Left lobe of liver (tissue), 2 donors: ENCODE results near the gene GPC2. TPM values are rescaled to one million over a fixed set of nuclear protein-coding genes. Genes with fewer than 3 reads are reported as not detected.
A peak's percentile ranks its signal among the peaks of the same experiment; 100 is the strongest.

Experiments used
- ATAC-seq: fragments of 200-7000 bp; cut with Tn5 transposase; one replicate; pipeline ENCODE4 v1.9.1; 2020; ENCODE audit warnings: mild to moderate bottlenecking, moderate library complexity
- DNase-seq: peaks from one replicate; pipeline ENCODE4 v3.0.0-alpha.2; 2020; ENCODE audit warnings: low spot score
- total RNA-seq: library from RNA; stranded (reverse); gene quantifications from one replicate; pipeline ENCODE4 v1.2.1, GENCODE V29; 2021
- donor health status: DM: no; HTN: no; CAD: no; lungs with moderate emphysema.
- donor health status: DM: no; HTN: yes; CAD: no.

GPC2 gene
- total RNA-seq, 1 donor from 2014 or later, result 0.18 TPM

DNA sequence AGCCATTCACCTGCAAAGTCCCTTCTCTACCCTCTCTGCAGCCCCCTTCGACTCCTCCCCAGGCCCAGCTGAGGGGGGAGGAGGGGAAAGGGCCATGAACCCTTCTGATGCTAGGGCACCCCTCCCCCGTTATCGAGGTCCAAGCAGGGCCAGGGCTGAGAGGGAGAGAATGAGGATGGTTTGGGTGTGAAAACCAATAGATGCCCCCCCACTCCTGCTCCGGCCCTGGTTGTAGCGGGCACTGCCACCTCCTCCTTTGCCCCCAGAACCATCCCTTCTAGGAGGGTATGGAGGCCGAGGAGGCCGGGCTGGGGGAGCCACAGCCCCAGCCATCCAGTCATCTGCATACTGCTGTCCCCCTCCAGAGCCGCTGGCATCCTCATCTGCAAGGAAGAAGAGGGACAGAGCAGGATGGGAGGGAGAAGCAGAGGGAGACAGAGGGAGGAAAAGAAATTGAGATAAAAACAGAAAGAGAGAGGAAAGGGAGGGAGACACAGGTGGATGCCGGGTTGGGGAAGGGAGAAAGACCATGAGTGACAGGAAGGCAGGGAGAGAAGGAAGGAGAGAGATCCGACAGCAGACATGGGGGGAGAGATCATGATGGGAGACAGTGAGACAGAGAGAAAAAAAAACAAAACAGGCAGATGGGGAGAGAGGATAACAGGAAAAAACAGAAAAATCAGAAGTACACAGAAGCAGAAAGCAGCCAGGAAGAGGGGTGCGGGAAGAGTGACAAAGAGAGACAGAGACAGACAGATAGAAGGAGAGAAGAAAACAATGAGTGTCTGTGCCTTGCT, 6.9 kb downstream of the GPC2 start:
- no peak for DNase-seq
- no peak for ATAC-seq

DNA sequence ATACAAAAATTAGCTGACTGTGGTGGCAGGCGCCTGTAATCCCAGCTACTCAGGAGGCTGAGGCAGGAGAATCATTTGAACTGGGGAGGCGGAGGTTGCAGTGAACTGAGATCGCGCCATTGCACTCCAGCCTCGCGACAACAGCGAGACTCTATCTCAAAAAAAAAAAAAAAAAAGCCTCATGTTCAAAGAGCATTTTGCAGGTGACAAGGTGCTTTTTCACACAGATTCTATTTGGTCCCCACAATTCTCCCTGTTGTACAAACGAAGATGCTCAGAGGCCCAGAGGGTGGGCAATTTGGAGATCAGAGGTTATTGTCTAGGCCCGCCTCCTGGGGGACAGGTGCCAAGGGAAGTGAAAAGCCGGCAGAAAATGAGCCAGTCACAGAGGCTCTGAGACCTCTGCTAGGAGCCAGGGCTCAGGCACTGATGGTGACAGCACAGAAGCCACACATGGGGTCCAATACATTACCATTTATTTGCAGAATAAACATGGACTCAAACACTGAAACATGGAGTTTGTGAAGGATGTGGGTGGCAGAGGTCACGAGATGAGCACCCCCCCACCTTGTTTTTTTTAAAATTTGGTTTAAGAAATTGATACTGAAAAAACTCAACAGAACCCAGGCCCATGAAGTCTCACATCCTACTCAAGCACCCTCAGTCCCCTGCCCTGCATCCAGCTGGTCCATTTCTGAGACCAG, 7.9 kb downstream of the GPC2 start:
- DNase-seq, result no peak

DNA sequence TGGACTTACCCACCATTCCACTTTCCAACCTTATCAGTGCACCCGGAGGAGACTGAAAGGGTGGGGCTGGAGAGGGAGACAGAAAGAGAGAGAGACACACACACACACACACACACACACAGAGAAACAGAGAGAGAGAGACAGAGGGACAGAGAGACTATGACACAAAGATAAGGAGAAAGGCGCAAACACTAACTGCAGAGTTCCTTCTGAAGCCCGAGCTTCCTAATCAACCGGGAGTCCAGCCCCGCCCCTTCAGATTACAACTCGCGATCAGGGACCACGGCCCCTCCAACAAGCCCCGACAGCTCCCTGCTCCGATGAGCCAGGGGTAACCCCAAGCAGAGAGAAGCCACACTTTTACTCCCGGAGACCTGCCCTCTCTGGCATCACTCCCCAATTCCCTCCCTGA, 9.3 kb downstream of the GPC2 start:
- DNase-seq (no peak), ATAC-seq (peak; percentile 11)

More for the DNA sequence above, 7.9 kb downstream of the GPC2 start:
- ATAC-seq, result no peak

DNA sequence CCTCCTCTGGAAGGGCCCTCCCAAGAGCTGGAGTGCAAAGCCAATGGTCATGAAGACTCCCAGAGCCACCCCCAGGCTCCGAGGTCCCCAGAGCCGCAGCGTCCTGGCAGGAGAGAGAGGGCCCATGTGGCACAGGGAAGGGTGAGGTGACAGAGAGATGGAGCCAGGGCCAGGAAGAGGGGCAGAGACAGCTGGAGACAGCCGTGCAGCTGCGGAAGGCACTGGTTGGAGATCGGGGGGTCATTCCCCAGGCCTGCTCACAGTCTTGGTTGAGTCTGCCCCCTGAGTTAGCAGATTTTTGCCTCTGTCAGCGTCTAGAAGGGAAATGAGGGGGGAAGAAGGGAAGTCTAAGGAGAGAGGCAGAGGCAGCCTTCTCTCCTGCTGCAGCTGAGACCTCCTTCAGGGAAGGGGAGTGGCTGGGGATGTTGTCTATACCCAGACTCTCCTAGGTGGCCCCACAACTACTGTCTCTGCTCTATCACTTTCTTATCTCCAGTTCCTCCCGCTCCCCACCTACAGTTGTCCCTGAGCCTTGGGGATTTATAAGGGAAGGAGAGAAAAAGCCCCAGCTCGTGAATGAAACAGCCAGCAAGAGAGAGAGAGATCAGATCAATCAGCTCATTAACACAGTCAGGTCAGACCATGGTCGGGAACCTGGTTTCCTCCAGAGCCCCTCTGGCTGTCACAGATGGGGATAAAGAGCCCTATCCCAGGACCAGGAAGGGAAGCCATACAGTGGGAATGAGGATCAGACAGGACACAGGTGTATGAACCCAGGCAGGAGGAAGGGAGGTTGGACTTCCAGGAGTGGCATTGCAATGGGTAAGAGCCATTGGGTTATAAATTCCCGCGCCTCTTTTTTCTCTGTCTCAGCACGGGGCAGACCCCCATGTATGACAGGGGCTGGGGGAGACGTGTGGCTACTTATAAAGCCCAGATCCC, 9.9 kb downstream of the GPC2 start:
- DNase-seq (no peak), ATAC-seq (no peak)

DNA sequence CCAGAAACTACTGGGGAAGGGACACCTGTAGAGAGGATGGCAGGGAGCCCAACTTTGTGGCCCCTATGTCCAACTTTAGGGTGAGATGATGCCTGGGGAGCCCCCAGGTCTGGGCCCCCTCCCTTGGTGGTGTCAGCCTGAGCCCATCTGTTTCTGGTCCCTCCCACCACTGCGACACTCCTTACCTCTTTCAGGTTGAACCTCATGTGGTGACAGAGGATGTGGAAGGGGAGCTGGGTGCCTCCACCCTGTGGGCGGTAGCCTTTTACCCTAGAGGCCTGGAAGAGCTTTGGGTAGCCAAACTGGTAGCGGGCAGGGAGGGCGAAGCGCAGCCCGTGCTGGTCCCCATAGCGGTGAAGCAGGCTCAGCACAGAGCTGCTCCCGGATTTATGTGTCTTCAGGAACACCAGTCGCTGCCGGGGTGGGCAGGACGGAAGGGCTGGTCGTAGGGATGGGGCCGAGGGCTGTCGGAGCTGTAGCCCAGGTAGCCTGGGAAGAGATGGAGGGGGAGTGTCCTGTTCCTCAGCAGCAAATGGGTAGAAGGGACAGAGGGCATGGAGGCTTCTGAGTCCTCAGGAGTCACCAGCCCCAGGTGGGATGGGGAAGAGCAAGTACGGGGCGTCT, 10.8 kb downstream of the GPC2 start:
- ATAC-seq, result no peak
- no peak for DNase-seq

DNA sequence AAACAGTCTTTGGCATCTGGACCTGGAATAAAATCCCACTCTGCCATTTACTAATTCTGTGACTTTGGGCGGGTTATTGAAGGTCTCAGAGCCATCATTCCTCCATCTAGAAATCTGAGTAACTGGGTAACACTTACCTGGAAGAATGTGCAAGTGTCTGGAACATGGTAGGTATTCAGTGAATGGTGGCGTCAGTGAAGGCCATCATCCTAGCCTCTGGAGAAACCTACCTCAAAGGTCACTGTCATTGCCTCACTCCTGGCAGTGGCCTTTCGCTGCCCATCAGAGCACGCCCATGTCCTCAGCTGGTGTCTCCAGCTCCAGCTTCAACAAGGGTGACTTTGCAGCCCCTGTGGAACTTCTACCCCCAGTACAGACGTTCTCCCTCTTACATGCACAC, 13.3 kb downstream of the GPC2 start:
- ATAC-seq (peak; percentile 19), DNase-seq (no peak)

DNA sequence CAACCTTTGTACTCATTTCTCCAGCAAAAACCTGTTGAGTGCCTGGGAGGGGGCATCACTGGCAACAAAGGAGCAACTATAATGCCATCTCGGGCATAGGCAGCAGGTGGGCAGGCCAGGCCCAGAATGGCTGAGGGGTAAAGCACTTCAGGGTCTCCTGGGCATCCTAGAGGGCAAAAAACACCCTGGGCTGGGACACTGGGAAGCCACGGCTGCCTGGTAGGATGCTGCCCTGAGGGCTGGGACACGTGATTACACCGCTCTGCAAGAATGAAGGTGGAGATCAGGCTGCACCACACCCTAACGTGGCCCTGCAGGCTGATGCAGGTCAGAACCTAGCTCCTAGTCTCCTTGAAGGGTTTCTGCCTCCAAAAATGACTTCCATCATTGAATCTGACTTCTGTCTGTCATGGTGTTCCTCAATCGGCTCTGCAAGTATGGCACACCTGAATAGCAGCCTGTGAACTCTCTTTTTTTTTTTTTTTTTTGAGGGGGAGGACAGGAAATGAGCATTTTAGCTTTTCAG, 14.1 kb downstream of the GPC2 start:
- no peak for ATAC-seq
- DNase-seq, result no peak

DNA sequence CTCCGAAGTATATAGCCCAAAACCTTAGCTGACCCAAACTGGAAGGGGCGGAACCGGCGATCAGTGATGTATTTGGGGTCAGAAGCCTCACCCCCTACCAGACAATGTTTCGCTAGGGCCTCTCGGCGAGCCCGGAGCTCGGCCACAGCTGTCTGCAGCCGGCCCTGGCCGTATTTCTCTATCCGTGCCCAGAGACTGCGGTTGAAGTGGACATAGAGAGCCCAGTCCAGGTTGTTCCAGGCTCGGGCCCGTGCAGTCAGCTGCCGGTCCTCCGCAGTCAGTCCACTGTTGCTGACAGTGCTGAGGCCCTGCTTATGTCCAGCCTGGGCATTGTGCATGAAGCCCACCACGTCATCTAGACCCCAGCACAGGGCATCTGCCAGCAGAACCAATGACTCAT, 17.1 kb downstream of the GPC2 start:
- no peak for ATAC-seq
- no peak for DNase-seq

DNA sequence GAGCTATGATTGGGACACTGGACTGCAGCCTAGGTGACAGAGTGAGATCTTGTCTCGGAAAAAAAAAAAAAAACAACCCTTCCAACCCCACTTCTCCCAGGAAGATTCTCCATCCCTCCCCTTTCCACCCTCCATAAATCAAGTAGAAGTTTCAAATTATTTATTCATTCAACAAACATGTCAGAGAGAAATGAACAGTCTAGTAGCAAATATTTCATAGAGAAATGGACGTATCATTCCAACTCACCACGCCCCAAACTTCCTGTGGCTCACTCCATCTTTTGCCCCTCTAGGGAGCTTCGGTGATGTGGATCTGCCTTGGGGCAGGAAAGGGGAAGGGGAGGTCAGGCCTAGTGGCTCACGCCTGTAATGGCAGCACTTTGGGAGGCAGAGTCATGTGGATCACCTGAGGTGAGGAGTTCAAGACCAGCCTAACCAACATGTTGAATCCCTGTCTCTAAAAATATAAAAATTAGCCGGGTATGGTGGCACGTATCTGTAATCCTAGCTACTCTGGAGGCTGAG, 18.0 kb downstream of the GPC2 start:
- DNase-seq, result no peak
- ATAC-seq, result no peak

DNA sequence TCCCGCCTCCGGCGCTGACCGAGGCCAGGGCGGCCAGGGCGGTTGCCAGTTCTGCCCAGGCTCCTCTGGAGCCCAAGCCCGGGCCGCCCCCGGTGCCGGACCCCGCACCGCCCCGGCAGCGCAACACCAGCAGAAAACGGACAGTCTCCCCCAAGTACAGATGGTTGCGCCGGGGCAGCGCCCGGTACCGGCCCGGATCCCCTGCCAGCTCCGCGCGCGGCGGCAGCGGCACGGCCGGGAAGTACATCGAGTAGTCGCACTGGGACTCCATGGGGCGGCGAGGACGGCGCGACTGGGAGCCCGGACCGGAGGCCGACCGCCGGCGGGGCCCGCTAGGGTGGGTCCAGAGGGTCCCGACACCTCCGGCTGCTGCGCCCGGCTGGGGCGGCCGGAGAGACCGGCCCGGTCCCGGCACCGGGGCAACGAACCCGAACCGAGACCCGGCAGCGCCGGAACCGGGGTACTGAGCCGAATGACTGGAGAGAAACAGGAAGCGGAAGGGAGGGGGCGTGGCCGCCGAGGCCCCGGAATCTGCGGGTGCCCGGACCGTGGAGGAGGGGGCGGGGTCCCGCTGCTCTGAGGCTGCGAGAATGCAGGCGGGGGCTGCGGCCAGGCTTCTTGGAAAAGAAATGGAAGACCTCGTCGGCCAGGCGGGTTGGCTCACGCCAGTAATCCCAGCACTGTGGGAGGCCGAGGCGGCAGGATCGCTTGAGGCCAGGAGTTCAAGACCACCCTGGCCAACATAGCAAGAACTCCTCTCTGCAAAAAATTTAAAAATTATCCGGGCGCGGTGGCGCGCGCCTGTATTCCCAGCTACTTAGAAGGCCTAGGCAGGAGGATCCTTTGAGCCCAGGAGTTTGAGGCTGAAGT, 18.7 kb downstream of the GPC2 start, which contains the start of gene TRAPPC14:
TSS of gene TRAPPC14 (minus strand) at position 495 of the 870 bp plus-strand sequence. CDS start at position 271, 224 bp downstream.
- peak; percentile 91 for DNase-seq
- peak; percentile 92 for ATAC-seq

DNA sequence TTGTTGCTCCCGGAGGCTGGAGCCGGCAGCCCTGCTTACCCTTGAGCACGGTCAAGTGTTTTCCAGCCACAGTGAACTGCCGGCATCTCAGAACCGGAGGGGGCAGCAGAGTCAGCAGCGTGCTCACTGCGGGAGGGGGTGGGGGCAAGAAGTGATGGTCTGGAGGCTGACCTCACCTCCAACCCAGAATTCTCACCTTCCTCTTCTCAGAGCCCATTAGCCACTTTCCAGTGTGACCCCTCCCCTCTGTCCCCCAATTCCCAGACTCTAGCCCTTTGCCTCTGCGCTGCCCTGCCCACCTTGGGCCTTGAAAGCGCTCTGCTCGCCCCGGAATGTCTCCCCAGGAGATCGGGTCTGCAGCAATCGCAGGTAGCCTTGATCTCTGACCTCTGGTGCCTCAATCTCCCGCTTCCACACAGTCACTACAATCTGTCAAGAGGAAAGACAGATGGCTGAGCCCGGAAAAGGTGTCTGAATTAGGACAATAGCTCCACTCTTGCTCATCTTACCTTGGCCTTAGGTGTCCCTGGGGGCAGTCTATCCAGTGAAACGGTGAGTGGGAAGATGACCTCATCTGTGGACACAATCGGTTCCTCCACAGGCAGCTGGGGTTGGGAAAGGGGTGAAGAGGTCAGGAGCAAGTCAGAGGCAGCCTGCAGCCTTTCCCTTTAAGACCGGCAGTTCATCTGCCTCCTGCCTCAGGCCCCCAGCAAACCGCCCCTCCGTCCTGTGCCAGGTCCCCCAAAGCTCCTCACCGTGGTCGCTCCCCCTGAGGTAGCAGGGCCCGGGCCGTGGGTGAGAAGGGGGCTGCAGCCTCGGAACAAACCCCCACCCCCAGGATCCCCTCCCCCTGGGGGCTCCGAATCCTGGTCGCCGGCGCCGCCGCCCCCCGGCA, 19.6 kb downstream of the GPC2 start:
- ATAC-seq (peak; percentile 59), DNase-seq (no peak)

DNA sequence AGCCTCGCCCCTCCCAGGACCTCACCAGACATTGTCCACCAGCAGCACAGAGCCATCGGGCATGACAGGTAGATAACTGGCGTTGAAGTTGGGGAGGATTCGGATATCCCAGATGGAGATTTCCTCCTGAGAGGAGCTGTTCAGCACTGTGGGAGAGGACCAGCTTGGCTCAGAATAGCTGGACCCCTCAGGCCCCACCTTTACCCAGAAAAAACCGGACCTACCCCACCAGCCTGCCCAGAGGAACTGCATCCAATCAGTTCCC, 20.2 kb downstream of the GPC2 start:
- no peak for ATAC-seq
- no peak for DNase-seq

DNA sequence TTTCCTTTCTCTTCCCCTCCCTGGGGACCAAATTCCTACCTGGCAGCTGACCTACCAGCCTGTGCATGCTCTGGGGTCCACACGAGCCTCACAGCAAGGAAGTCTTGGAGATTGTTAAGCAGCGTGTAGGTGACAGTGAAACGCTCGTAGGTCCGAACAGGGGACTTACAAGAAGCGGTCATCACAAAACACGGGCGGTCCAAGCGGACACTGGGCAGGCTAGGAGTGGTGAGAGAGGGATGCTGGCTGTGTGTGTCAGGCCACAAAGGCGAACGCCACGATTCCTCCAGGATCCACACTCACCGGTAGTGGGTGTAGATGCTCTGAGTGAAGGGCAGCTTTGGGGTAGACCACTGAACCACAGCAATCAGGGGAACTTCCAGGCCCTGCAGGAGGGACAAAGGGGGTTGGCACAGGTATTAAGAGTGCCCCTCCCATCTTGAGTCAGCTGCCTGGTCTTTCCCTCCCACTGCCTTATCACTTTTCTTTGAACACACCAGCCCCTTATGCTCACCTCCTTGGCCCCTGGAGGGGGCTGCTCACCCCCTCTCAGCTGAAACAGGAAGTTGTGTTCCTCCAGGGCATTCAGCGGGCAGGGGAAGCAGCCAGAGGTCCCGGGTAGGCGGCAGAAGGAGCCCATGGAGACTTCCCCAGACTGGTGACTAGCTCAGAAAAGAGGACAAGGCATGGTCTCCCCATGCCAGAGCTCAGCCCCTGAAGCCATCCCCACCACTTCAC, 20.7 kb downstream of the GPC2 start:
- ATAC-seq (no peak), DNase-seq (no peak)

DNA sequence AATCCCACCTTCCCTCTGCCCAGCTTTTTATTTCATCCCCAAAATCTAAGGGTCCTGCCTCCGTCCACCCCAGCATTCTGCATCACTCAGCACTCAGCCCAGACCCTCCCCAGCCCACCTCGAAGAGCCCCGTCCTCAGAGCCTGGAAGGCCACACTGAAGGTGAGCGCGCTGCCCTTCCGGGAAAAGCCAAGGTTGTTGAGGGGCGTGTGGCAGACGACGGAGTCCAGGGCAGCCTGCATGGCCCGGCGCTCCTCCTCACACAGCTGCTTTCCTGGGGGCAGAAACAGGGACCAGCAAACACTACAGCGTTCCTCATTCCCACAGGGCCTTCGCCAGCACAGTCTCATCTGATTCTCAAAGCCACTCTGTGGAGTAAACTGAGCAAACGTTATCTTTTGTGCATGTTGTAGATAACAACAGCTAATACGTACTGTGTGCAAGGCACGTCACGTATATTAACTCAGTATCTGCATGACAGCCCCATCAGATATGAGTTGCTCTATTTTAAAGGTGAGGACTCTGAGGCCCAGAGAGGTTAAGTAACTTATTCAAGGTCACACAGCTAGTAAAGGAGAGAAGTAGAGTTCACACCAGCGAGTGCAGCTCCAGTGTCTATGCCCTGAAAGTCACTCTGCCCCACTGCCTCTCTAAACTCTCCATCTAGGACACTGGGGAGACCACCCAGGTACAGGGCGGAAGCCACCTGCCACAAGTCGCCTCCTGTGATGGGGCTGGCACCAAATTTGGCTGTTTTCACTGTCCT, 21.4 kb downstream of the GPC2 start:
- no peak for DNase-seq
- no peak for ATAC-seq

DNA sequence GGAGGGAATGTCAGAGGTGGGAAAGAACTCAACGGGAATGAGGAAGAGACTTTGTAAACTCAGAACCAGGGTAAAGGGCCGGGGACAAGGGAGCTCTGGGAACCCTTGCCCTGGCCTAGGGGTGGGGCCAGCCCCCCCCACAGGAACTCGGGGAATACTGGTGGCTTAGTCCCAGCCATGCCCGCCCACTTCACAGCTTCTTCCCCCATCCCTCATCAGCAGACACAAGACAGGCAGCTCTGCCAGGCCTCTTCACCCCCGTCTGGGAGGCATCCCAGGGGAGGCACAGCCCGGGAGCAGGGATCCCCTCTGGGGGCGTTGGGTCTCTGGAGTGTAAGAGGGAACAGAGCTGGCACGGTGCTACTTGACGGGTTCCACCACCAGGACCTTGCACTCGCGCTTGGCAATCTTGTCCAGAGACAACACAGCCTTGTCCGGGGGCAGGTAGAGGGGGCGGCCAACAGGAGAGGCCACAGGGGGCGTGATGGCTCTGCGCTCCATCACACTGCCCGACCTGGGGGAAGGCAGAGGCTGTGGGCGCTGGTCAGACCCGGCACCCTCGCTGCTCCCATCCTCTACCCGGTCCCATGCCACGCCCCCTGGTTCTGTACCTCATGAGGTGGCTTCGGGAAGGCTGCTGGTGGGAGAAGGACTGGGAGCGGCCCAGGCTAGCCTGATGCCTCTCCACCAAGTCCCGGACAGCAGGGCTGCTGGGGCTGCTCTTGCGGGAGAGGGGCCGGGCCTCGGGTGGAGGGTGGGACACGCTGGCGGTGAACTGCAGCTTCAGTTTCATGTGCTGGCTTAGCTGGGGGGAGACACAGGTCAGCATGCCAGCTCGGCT, 22.3 kb downstream of the GPC2 start:
- ATAC-seq (no peak), DNase-seq (no peak)
